ENCODE data around the gene PLAC1.

Gene PLAC1

DNA sequence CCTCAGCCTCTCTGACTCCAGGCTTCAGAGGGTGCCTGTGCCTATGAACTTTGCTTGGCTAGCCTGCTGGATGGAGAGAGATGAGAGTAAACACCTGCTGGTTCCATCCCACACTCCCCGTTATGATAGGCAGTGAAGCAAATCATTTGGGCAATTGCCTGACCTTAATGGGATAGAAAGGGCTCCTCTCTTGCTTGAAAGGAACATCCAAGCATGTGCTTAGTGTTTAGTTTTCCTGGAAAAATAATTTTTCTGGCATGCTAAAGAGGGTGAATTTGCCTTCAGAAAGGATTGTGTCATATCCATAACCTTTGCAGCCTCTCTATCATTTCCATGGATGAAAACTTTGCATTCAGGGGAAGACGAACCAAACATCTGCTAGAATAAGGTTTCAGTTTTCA is 10.8 kb downstream of the PLAC1 start:
- no peaks in the 10 kb centered on the region for H3K36me3 ChIP-seq (ENCODE audit: control insufficient read depth, insufficient read depth, low read length)
- no peak overlapping the region for H3K4me3 ChIP-seq (replicated peaks; ENCODE audit: low read depth, low read length)
- no peaks in the 10 kb centered on the region; the same call in 1 of the 2 replicates for H3K27me3 ChIP-seq (replicated peaks; ENCODE audit: control insufficient read depth, insufficient read depth, low read length)
- DNase-seq (ENCODE audit: extremely low read depth, insufficient read length), result no peak
- TF ChIP-seq, protein P1, sequence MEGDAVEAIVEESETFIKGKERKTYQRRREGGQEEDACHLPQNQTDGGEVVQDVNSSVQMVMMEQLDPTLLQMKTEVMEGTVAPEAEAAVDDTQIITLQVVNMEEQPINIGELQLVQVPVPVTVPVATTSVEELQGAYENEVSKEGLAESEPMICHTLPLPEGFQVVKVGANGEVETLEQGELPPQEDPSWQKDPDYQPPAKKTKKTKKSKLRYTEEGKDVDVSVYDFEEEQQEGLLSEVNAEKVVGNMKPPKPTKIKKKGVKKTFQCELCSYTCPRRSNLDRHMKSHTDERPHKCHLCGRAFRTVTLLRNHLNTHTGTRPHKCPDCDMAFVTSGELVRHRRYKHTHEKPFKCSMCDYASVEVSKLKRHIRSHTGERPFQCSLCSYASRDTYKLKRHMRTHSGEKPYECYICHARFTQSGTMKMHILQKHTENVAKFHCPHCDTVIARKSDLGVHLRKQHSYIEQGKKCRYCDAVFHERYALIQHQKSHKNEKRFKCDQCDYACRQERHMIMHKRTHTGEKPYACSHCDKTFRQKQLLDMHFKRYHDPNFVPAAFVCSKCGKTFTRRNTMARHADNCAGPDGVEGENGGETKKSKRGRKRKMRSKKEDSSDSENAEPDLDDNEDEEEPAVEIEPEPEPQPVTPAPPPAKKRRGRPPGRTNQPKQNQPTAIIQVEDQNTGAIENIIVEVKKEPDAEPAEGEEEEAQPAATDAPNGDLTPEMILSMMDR (IDR thresholded peaks at IDR 0.05; ENCODE audit: insufficient read depth, low read length, poor library complexity, severe bottlenecking), result no peak

DNA sequence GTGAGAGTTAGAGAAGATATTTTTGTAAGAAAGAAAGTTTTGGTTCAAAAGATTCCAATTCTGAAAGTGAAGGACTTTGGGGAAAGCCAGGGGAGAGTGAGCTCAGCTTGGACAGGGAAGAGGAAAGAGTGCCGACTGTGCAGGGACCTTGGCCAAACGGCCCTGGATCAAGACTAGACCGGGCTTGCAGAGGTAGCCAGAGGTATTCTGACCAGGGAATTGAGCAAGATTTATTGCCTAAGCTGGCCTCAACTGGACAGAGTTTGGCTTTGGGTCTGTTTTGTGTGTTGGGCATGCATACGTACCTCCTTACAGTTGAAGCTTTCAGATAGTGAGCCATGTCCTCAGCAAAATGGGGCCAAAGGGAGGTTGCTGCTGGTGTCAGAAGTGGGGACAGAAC is 11.6 kb downstream of the PLAC1 start:
- DNase-seq (ENCODE audit: extremely low read depth, insufficient read length), result no peak
- TF ChIP-seq, protein P1 (IDR thresholded peaks at IDR 0.05; ENCODE audit: insufficient read depth, low read length, poor library complexity, severe bottlenecking), result no peak

DNA sequence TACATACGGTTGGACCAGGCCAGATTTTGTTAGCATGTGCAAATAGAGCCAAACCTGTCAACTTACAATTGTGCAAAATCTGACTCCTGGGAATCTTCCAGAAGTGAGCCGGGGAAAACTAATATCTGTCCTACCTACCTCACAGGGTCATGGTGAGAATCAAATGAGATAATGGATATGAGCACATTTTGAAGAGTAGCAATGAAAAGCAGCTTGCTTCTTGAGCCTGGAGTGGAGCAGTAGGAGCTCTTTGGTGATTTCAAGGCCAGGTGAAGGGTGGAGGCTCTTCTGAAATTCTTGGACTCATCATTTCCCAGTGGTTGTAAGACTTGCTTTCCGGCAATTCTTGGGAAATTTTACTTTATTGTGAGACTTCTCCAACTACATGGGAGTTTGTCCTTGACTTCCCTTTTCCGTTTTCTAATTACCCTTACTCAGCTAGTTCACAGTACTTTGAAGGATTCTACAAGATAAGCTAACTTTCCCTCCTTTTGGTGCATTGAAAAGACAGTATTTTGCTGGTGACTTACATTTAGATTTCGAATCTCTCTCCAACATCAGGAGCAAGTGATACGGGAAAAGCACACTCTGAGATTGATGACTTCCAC is 12.2 kb downstream of the PLAC1 start:
- no peaks in the 10 kb centered on the region for H3K36me3 ChIP-seq (ENCODE audit: control insufficient read depth, insufficient read depth, low read length)
- no peak for DNase-seq (ENCODE audit: extremely low read depth, insufficient read length)
- H3K27me3 ChIP-seq (replicated peaks; ENCODE audit: control insufficient read depth, insufficient read depth, low read length), result no peaks in the 10 kb centered on the region; the same call in 1 of the 2 replicates
- TF ChIP-seq, protein P1 (IDR thresholded peaks at IDR 0.05; ENCODE audit: insufficient read depth, low read length, poor library complexity, severe bottlenecking), result no peak
- no peak overlapping the region for H3K4me3 ChIP-seq (replicated peaks; ENCODE audit: low read depth, low read length)

More for the DNA sequence above, 11.6 kb downstream of the PLAC1 start:
- Histone ChIP-seq H3K27me3 (replicated peaks; ENCODE audit: control insufficient read depth, insufficient read depth, low read length) (no peaks in the 10 kb centered on the region; the same call in 1 of the 2 replicates), H3K4me3 (replicated peaks; ENCODE audit: low read depth, low read length) (no peak overlapping the region), H3K36me3 (ENCODE audit: control insufficient read depth, insufficient read depth, low read length) (no peaks in the 10 kb centered on the region)

DNA sequence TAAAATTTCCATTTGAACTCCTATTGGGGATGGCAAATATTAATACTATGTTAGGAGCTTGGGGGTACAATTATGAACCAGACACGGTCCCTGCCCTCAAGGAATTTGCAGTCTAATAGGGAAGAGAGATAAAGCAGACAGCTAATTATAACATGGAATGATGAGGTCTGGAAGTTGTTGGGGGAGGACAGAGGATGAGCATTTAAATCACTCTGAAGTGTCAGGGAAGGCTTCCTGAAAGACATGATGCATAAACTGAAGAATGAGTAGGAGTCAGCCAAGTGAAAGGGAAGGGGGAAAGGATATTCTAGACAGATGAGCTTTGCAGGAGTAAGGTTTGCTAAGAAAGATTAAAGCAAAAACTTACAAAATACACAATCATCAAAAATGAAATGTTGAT is 15.9 kb downstream of the PLAC1 start:
- TF ChIP-seq, protein P1 (IDR thresholded peaks at IDR 0.05; ENCODE audit: insufficient read depth, low read length, poor library complexity, severe bottlenecking), result no peak
- DNase-seq (ENCODE audit: extremely low read depth, insufficient read length), result no peak
- Histone ChIP-seq H3K27me3 (replicated peaks; ENCODE audit: control insufficient read depth, insufficient read depth, low read length) (no peaks in the 10 kb centered on the region; the same call in 1 of the 2 replicates), H3K36me3 (ENCODE audit: control insufficient read depth, insufficient read depth, low read length) (no peaks in the 10 kb centered on the region), H3K4me3 (replicated peaks; ENCODE audit: low read depth, low read length) (no peak overlapping the region)

DNA sequence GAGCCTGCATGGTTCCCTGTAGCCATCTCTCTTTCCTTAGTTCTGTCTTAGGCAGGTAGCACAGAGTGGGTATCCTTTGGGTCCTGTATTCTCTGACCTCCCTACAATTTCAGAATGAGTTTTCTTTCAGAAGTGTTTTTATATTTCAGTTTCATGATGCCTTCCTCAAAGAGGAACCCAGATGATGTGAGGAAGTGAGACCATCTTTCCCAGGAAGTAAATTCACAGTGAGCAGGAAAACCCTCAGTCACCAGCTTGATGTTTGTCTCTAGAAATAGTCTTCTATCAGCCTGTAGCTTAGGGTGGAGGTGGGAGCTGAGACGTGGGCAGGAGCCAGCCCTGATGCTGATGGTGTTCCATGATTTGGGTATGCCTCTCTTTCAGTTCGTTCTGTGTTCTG is 16.9 kb downstream of the PLAC1 start:
- H3K4me3 ChIP-seq (replicated peaks; ENCODE audit: low read depth, low read length), result no peak overlapping the region
- TF ChIP-seq, protein P1 (IDR thresholded peaks at IDR 0.05; ENCODE audit: insufficient read depth, low read length, poor library complexity, severe bottlenecking), result no peak
- H3K27me3 ChIP-seq (replicated peaks; ENCODE audit: control insufficient read depth, insufficient read depth, low read length), result no peaks in the 10 kb centered on the region
- no peaks in the 10 kb centered on the region for H3K36me3 ChIP-seq (ENCODE audit: control insufficient read depth, insufficient read depth, low read length)
- no peak for DNase-seq (ENCODE audit: extremely low read depth, insufficient read length)

DNA sequence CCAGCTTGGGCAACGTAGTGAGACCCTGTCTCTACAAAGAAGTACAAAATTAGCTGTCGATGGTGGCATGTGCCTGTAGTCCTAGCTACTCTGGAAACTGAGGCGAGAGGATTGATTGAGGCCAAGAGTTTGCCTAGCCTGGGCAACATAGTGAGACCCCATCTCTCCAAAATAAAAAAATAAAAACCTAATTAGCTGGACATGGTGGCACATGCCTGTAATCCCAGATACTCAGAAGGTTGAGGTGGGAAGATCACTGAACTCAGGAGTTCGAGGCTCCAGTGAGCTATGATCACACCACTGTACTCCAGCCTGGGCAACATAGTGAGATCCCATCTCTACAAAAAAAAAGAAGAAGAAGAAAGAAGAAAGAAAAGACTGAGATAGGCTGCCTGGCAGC is 17.4 kb downstream of the PLAC1 start:
- Histone ChIP-seq H3K4me3 (replicated peaks; ENCODE audit: low read depth, low read length) (no peak overlapping the region), H3K36me3 (ENCODE audit: control insufficient read depth, insufficient read depth, low read length) (no peaks in the 10 kb centered on the region), H3K27me3 (replicated peaks; ENCODE audit: control insufficient read depth, insufficient read depth, low read length) (no peaks in the 10 kb centered on the region)
- TF ChIP-seq, protein P1 (IDR thresholded peaks at IDR 0.05; ENCODE audit: insufficient read depth, low read length, poor library complexity, severe bottlenecking), result no peak
- no peak for DNase-seq (ENCODE audit: extremely low read depth, insufficient read length)

All from GM06990 (cell line).